HG03575 (cell line): Measurements from ENCODE around the gene NDUFA8.
"Not testable (repeated sequence)": the region's sequence is repeated elsewhere in the genome, so short reads cannot be mapped to it uniquely, and the experiment has no call there.

Source experiments
- ATAC-seq: cut with Tn5 transposase; IDR thresholded peaks from one replicate; pipeline ENCODE4 v1.9.1; 2021; ENCODE audit not compliant: unreplicated experiment, insufficient number of reproducible peaks, low FRiP score; ENCODE audit errors: extremely low read depth

The NDUFA8 gene

GRCh38 chr9:122125509-122126330 lies 33.9 kb downstream of the NDUFA8 start:
- no peak for ATAC-seq

GRCh38 chr9:122125158-122125508 lies 34.4 kb downstream of the NDUFA8 start:
- no peak for ATAC-seq

- no peak for ATAC-seq
These were observed 35.1 kb downstream of the NDUFA8 start for GRCh38 chr9:122124528-122124927.

GRCh38 chr9:122124048-122124447 lies 35.5 kb downstream of the NDUFA8 start:
- no peak for ATAC-seq

- ATAC-seq: no peak
These were observed 36.5 kb downstream of the NDUFA8 start for GRCh38 chr9:122122903-122123632.

GRCh38 chr9:122122468-122122867 lies 37.1 kb downstream of the NDUFA8 start:
- ATAC-seq: no peak

- ATAC-seq: no peak
These were observed 37.6 kb downstream of the NDUFA8 start for GRCh38 chr9:122121931-122122330.

GRCh38 chr9:122121391-122121790 lies 38.2 kb downstream of the NDUFA8 start:
- no peak for ATAC-seq

DNA sequence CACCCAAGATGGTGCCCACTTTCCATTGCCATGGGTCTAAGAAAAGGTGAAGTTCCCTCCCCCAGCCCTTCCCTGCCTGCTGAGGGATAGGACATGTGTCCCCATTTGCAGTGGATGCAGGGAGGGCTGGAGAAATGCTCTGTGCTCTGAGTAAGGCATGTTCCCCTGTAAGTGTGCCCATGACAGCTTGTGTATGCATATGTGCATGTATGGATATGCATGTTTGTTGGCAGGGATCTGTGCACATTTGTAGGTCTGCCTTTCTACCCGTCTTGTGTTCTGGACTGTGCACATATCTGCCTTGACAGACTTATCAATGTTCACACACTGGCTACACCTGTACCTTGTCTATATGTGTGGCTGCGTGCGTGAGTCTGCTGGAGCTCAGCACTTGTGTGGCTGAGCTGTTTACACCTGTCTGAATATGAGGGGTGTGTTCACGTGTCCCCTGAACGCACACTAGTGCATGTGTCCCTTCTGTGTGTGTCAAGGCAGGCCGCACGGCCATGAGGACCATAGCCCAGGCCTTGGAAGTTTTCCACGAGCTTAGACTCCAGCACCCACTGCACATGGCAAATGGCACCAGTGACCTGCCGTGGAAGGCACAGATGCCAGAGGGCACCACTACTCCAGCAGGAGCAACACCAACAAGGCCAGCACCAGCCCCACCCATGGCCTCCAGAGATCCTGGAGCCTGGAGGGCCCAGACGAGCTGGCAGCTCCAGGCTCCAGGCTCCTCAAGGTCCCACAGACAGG lies 39.1 kb downstream of the NDUFA8 start:
- ATAC-seq: no peak

DNA sequence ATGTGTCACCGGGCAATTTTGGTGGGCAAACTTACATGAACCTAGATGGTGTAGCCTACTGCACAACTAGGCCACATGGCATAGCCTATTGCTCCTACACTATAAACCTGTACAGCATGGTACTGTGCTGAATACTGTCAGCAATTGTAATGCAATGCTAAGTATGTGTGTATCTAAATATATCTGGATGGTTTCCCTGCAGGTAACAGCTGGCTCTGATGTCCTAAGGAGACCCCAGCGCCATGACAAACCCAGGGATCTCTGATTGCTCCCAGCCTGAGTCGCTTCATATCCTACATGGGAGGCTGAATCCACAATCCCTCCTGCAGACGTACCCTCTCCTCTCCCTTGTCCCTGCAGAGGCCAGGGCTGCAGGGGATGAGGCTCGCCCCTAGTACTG lies 39.9 kb downstream of the NDUFA8 start:
- no peak for ATAC-seq

DNA sequence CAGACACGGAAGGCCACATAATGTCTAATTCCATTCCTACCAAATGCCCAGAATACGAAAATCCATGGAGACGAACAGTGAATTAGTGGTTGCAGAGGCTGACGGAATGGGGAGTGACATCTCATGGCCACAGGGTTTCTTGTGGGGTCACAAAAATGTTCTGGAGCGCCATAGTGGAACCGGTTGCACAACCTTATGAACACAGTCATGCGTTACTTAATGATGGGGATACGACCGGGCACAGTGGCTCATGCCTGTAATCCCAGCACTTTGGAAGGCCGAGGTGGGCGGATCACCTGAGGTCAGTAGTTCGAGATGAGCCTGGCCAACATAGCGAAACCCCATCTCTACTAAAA lies 40.4 kb downstream of the NDUFA8 start:
- ATAC-seq: no peak

GRCh38 chr9:122118343-122119165 lies 41.0 kb downstream of the NDUFA8 start:
- no peak for ATAC-seq

GRCh38 chr9:122117241-122117640 lies 42.3 kb downstream of the NDUFA8 start:
- ATAC-seq: not testable (repeated sequence)

GRCh38 chr9:122116448-122117173 lies 43.0 kb downstream of the NDUFA8 start:
- no peak for ATAC-seq

- ATAC-seq: no peak
These were observed 43.5 kb downstream of the NDUFA8 start for GRCh38 chr9:122116040-122116439.

GRCh38 chr9:122115176-122116035 lies 44.2 kb downstream of the NDUFA8 start:
- no peak for ATAC-seq

DNA sequence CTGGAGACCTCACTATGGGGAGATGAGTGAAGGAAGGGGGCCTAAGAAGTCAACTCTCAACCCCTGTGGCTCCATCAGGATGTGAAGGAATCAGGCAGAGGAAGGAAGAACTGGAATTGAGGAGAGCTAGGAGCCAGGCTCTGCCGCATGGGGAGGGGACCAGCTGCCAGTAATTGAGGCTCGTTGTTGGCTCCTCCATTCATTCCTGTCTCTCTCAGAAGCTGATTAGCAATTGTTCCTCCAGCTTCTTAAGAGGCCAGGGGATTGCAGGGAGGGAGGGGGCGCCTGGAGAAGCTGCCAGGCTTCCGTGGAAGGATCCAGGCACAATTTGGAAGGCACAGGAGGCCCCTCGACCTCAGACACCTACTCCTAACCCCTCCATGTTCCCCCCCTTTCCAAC lies 46.0 kb downstream of the NDUFA8 start:
- no peak for ATAC-seq

DNA sequence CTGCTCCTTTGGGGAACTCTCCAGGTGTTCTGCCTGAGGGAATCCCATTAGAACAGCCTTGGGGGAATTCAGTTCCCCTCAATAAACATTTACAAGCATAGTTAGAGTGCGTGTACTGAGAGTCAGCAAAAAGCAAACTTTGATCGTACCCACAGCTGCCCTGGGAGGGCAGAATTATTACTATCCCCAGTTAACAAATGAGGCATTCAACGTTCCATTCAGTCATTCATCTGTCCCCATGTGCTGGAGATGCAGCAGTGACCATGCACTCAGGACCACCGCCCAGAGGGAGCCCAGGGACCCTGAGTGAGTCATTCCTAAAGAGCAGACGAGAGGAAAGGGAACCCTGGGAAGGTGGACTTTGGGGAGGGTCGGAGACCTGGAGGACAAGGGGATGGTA lies 47.3 kb downstream of the NDUFA8 start:
- ATAC-seq: no peak
